Spleen (tissue), 7 donors: ENCODE results near the gene CTAG1B.

Source experiments
- POLR2A ChIP-seq, 3 donors: fragments of 450-650 bp; IDR thresholded peaks; one replicate each; pipeline ENCODE4 v1.5.1; 2017; ENCODE audit warnings: antibody characterized with exemption in 3 of 3, mild to moderate bottlenecking in 1 of 3
- POLR2AphosphoS5 ChIP-seq, 3 donors: sonication (generic); formaldehyde crosslinking; IDR thresholded peaks; one replicate each; pipeline ENCODE4 v1.5.1; 2017; ENCODE audit warnings: antibody characterized with exemption in 3 of 3
- TF ChIP-seq, protein P1 (sequence below), 11 experiments: fragments of 200-600 bp in 7 of 11; fragments of 450-650 bp in 4 of 11; sonication (generic) in 4 of 11; IDR thresholded peaks in 8 of 11; conservative IDR thresholded peaks in 3 of 11; 1 replicate in 7 of 11; 2 replicates in 4 of 11; pipeline versions ENCODE4 v1.4.0 to v1.8.0; 2016 to 2021; ENCODE audit warnings: antibody characterized with exemption in 11 of 11, inconsistent platforms in 4 of 11, mild to moderate bottlenecking in 1 of 11
- donor health status: DM: no; HTN: no; CAD: no; lungs with moderate emphysema.
- donor health status: DM: no; HTN: no; CAD: no.
- donor health status: DM: no; HTN: no; CAD: no.

DNA sequence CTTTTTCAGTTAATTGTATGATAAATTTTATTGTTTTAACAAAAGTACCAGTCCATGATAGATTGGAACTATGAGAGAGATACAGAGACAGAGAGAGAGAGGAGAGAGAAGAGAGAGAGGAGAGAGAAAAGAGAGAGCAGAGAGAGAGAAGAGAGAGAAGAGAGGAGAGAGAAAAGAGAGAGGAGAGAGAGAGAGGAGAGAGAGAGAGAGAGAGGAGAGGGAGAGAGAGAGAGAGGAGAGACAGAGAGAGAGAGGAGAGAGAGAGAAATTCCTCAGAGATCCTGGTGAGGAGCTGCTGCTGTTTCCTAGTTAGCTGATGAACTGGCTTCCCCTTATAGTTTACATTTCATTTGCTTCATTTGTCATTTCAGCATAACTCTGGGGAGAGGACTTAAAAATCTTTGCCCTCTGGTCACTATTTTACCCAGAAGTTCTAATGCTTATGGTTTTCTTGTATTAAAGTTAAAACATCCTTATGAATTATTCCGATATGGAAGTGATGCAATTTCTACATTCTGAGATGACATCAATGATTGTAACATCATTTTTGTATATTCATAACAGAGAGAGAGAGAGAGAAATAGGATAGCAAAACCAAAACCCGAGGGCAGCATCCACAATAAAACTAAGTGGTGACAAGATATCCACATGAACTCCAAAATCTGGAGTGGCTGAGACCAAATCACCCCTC, 23.4 kb downstream of the CTAG1B start:
- TF ChIP-seq, protein P1, sequence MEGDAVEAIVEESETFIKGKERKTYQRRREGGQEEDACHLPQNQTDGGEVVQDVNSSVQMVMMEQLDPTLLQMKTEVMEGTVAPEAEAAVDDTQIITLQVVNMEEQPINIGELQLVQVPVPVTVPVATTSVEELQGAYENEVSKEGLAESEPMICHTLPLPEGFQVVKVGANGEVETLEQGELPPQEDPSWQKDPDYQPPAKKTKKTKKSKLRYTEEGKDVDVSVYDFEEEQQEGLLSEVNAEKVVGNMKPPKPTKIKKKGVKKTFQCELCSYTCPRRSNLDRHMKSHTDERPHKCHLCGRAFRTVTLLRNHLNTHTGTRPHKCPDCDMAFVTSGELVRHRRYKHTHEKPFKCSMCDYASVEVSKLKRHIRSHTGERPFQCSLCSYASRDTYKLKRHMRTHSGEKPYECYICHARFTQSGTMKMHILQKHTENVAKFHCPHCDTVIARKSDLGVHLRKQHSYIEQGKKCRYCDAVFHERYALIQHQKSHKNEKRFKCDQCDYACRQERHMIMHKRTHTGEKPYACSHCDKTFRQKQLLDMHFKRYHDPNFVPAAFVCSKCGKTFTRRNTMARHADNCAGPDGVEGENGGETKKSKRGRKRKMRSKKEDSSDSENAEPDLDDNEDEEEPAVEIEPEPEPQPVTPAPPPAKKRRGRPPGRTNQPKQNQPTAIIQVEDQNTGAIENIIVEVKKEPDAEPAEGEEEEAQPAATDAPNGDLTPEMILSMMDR (IDR thresholded peaks at IDR 0.05 in 8 of 11, conservative IDR thresholded peaks at IDR 0.05 in 3 of 11), result no peak
- TF ChIP-seq POLR2A (IDR thresholded peaks at IDR 0.05), result no peak
- TF ChIP-seq POLR2AphosphoS5 (IDR thresholded peaks at IDR 0.05), result no peak
